Sciatic nerve (tissue), 2 donors: ENCODE results near the gene MLXIPL. TPM values are rescaled to one million over a fixed set of nuclear protein-coding genes. Genes with fewer than 3 reads are reported as not detected.
"Not testable (repeated sequence)": the region's sequence is repeated elsewhere in the genome, so short reads cannot be mapped to it uniquely, and the experiment has no call there.

ENCODE experiments used
- ATAC-seq: fragments of 200-7000 bp; cut with Tn5 transposase; one replicate; pipeline ENCODE4 v1.9.1; 2020; ENCODE audit warnings: mild to moderate bottlenecking, moderate library complexity
- DNase-seq: peaks from one replicate; pipeline ENCODE4 v3.0.0-alpha.2; 2020; ENCODE audit warnings: low spot score
- intact Hi-C: fragments of 100-400 bp; cut with DNase I; formaldehyde crosslinking; loops from one replicate; pipeline ENCODE4 v1.14.2; 2022
- total RNA-seq: library from RNA; stranded (reverse); fragmentation: NEBNext Ultra II Directional; extraction: Animal tissue kit (Norgen Biotek cat#: 25700); gene quantifications from one replicate; pipeline ENCODE4 v1.2.1, GENCODE V29; 2021
- donor health status: DM: no; HTN: no; CAD: no.
- donor health status: DM: no; HTN: no; CAD: no.

MLXIPL gene
- 23.8 TPM for total RNA-seq

- ATAC-seq: peak; percentile 60
- DNase-seq: peak; percentile 77
- intact Hi-C loops: no loop called here
Measured at GRCh38 chr7:73623798-73624668, at the start of gene MLXIPL. TSS of gene MLXIPL (minus strand) at chr7:73624522. CDS start at chr7:73624492, 30 bp downstream.

GRCh38 chr7:73671857-73672445, 47.6 kb upstream of the MLXIPL start:
- intact Hi-C loops: no loop called here
- DNase-seq (no peak), ATAC-seq (no peak)

GRCh38 chr7:73671322-73671661, 47.0 kb upstream of the MLXIPL start:
- DNase-seq: no peak
- no peak for ATAC-seq
- intact Hi-C loops: no loop called here

GRCh38 chr7:73669858-73670385, 45.6 kb upstream of the MLXIPL start:
- DNase-seq (no peak), ATAC-seq (no peak)
- intact Hi-C loops: loop anchor here (5.0 to 10.0 kb wide), 2 partner anchors 58 to 65 kb away; partner anchors contain the start of gene ABHD11

- ATAC-seq (no peak), DNase-seq (no peak)
- intact Hi-C loops: loop anchor here (5.0 to 10.0 kb wide), 2 partner anchors 57 to 66 kb away; partner anchors contain the start of gene ABHD11
Measured at GRCh38 chr7:73669288-73669701, 45.0 kb upstream of the MLXIPL start.

- ATAC-seq: no peak
- DNase-seq: no peak
- intact Hi-C loops: loop anchor here (5.0 to 10.0 kb wide), 2 partner anchors 57 to 66 kb away; partner anchors contain the start of gene ABHD11
Measured at GRCh38 chr7:73668886-73669230, 44.5 kb upstream of the MLXIPL start.

GRCh38 chr7:73668103-73668885, 44.0 kb upstream of the MLXIPL start:
- ATAC-seq: peak; percentile 5
- DNase-seq: no peak
- intact Hi-C loops: loop anchor here (5.0 to 10.0 kb wide), 2 partner anchors 56 to 67 kb away; partner anchors contain the start of gene ABHD11

- intact Hi-C loops: loop anchor here (5.0 to 10.0 kb wide), 2 partner anchors 55 to 67 kb away; partner anchors contain the start of gene ABHD11
- peak; percentile 96 for ATAC-seq
- peak; percentile 96 for DNase-seq
Measured at GRCh38 chr7:73667344-73668102, 43.2 kb upstream of the MLXIPL start, which contains the start of gene VPS37D. TSS of gene VPS37D (plus strand) at chr7:73667831. CDS start at chr7:73667959, 128 bp downstream.

- DNase-seq (no peak), ATAC-seq (no peak)
- intact Hi-C loops: loop anchor here (10.0 kb wide), 1 partner anchor 72 kb away; the partner anchor contains the start of gene ABHD11
Measured at GRCh38 chr7:73663033-73663432, 38.7 kb upstream of the MLXIPL start.

- not testable (repeated sequence) for ATAC-seq, DNase-seq
- intact Hi-C loops: loop anchor here (10.0 kb wide), 1 partner anchor 74 kb away; the partner anchor contains the start of gene ABHD11
Measured at GRCh38 chr7:73660594-73660993, 36.3 kb upstream of the MLXIPL start.

GRCh38 chr7:73659983-73660382, 35.7 kb upstream of the MLXIPL start:
- intact Hi-C loops: loop anchor here (10.0 kb wide), 1 partner anchor 75 kb away; the partner anchor contains the start of gene ABHD11
- DNase-seq: no peak
- ATAC-seq: no peak

GRCh38 chr7:73655309-73655708, 31.0 kb upstream of the MLXIPL start:
- ATAC-seq, DNase-seq, intact Hi-C loops: not testable (repeated sequence)

- intact Hi-C loops: no loop called here
- DNase-seq (no peak), ATAC-seq (no peak)
Measured at GRCh38 chr7:73652541-73652949, 28.2 kb upstream of the MLXIPL start.

GRCh38 chr7:73650524-73650923, 26.2 kb upstream of the MLXIPL start:
- ATAC-seq: no peak
- no peak for DNase-seq
- intact Hi-C loops: no loop called here

GRCh38 chr7:73649576-73649975, 25.3 kb upstream of the MLXIPL start:
- DNase-seq (no peak), ATAC-seq (no peak)
- intact Hi-C loops: no loop called here

GRCh38 chr7:73648593-73649332, 24.4 kb upstream of the MLXIPL start:
- intact Hi-C loops: no loop called here
- DNase-seq (no peak), ATAC-seq (no peak)
